GM18511 (cell line): Measurements from ENCODE around the gene RABGAP1L.
A peak's percentile ranks its signal among the peaks of the same experiment; 100 is the strongest.

Experiments
- ATAC-seq: cut with Tn5 transposase; IDR thresholded peaks from one replicate; pipeline ENCODE4 v1.9.1; 2021; ENCODE audit warnings: mild to moderate bottlenecking, moderate library complexity; ENCODE audit not compliant: unreplicated experiment

Gene RABGAP1L

DNA sequence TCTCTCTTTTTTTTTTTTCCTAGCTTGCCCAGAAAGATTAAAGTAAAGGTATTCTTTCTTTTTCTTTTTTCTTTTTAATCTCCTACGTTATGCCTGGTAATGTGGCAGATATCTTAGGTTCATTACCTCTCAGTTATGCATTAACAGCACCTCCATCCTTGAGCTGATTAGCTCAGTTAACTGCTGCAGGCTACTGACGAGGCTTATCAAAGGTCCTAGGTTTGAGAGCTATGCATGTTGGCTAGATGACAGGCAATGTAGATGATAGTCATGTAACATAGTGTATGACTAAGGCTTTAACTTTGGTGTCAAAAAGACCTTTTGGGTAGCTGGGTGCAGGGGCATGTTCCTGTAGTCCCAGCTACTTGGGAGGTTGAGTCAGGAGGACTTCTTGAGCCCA lies 786.7 kb downstream of the RABGAP1L start:
- no peak for ATAC-seq

GRCh38 chr1:174949061-174949460 lies 789.7 kb downstream of the RABGAP1L start:
- ATAC-seq, result no peak

DNA sequence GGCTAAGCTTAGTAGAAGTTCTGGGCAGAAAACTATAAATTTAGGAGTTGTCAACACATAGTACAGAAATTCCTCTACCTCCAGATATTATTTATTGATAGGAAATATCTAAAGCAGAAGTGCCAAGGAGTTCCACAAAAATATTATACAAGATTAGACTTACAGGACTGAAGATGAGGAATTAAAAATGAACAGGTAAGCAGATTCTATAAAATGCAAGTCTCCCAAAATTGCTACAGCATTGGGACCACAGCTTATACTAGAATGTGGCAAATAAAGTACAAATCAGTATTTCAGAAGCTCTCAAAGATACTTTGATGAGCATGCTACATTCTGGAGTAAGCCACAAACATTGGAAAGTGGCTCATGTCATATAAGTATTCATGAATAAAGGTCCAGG lies 790.3 kb downstream of the RABGAP1L start:
- no peak for ATAC-seq

- ATAC-seq, result peak; percentile 64
Observed at GRCh38 chr1:174953285-174954072, 794.2 kb downstream of the RABGAP1L start.

DNA sequence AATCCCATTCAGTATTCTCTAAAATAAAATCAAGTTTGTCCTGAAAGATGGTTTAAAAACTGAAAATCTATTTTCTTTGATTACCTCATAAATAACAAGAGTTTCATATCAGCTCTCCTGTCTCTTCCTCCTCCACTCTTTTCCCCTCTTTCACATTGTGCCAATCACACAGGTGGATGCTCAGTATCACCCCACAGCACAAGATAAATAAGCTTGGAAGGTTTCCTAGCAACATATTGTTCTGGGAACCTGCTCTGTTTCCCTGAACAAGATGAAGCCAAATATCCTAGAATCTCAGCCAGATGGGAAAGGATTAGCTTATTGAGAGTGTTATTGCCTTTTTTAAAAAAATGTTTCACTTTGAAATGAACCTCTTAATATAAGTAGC lies 794.7 kb downstream of the RABGAP1L start:
- peak; percentile 18 for ATAC-seq

GRCh38 chr1:174954671-174955669 lies 795.6 kb downstream of the RABGAP1L start:
- ATAC-seq, result no peak

DNA sequence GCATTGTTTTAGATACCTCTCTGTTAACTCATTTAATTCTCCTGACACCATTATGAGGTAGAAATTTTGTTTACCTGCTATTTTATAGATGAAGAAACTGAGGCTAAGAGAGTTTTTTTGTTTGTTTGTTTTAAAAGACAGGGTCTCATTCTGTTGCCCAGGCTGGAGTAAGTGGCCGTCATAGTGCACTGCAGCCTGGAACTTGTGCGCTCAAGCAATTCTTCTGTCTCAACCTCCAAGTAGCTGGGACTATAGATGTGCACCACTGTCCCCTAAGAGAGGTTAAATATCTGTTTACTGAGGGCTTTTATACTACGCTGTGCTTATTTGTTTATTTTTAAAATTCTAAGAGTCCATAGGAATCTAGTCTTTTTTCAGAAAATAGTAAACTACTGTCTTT lies 796.8 kb downstream of the RABGAP1L start:
- ATAC-seq, result no peak

DNA sequence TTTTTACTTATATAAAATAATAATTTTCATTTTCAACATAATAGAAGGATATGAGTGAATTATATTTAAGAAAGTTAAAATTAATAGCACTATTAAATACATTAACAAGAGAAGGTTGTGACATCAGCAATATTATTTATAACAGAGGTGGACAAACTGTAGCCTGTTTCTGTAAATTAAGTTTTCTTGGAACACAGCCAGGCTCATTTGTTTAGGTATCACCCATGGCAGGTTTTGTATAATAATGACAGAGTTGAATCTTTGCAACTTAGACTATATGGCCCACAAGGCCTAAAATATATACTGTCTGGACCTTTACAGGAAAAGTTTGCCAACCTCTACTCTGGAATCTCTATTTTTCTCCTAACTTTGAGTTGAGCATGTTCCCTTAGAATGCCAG lies 797.7 kb downstream of the RABGAP1L start:
- no peak for ATAC-seq

DNA sequence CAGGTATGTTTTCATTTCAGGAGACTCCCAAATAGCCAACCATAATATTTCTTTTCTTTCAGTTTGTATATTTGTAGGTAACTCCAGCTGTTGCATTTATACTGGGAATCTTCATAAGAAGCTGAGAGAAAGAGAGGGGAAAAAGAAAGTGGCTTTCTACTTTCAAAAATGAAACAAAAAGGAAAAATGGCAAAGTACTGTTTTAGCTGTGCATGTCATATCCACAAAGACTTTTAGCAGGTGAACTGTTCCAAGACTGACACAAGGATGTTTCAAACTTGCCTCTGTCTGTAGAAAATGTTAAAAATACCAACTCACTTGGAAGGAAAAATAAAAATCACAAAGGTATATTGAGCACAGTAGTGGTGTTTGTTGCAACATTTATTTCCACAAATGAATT lies 798.5 kb downstream of the RABGAP1L start:
- no peak for ATAC-seq

DNA sequence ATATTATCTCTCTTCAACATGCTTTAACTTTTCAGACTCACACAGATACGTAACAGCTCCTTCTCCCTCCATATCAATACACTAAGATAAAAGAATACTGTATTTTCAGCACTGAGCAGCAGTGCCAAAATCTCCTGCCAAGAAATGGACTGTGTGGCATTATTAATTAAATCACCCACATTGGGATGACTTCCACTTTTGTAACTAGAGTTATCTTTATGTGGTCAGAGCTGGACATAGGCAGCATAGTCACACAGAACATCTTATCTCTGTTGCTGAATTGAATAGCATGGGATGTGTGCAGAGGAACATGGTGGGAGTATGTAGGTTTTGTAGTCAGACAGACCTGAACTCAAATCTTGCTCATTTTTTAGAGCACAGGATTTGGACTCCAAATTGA lies 799.1 kb downstream of the RABGAP1L start:
- no peak for ATAC-seq

GRCh38 chr1:174960362-174960761 lies 801.0 kb downstream of the RABGAP1L start:
- no peak for ATAC-seq

- no peak for ATAC-seq
Observed at GRCh38 chr1:174963529-174964125, 804.3 kb downstream of the RABGAP1L start.

- ATAC-seq, result no peak
Observed at GRCh38 chr1:174964261-174964971, 805.1 kb downstream of the RABGAP1L start.

GRCh38 chr1:174964972-174965361 lies 805.6 kb downstream of the RABGAP1L start:
- no peak for ATAC-seq

- ATAC-seq, result no peak
Observed at GRCh38 chr1:174965362-174966007, 806.2 kb downstream of the RABGAP1L start.

GRCh38 chr1:174966008-174966572 lies 806.8 kb downstream of the RABGAP1L start:
- no peak for ATAC-seq

DNA sequence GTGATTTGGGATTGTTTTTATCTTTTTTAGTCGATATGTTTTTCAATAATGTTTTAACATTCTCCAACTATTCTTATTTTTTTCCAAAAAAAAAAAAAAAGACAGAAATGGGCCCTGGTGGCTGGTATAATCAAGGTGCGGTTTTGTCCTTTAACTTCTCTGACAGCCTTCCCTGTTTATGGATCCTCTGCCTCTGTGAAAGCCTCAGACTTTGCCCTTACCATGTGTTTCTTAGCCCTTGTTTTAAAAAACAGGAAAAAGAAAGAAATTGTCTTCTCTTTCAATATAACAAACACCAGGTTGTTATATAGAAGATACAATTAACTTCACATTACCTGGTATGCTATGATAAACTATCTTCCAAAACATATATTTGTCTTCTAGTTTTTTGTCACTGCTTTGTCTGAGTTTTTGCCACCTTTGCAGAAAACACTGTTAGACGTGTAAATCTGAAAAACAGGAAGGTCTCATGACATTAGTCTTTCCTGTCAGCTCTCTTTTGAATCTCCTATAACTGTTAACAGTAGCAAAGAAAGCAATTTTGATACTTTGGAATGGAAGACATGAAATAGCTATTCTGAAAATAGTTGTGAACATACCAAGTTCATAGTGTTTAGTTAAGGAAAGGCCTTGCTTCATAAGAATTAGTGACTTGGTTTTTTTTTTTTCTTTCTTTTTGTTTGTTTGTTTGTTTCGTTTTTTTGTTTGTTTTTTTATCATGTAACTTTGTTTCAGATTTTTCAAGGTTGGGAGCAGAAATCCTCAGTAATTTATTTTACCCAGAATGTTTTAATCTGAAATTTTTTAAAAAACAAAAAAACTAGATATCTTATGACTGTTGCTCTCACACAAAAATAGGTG lies 808.8 kb downstream of the RABGAP1L start:
- ATAC-seq, result no peak

DNA sequence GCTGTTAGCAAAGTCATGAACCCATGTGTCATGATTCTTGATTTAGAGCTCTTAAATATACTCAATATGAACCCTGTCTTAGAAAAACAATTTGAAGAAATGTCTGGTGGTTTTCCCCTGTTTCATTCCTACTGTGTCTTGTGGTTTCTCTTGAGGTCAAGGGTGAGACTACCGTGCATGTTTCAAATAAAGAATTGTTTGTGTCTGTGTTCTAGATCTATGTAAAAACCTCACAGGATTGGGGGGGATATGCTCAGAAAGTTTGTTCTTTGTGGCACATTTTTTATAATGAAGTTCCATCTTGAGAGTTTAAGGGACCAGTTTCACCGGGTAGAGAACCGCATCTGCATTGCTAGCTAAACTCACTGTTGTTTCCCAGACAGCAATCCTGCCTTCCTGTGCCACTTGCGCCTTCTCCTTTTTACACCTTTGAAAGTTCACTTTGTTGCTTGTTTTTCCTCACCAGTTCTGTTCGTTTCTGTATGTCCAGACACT lies 809.5 kb downstream of the RABGAP1L start:
- peak; percentile 79 for ATAC-seq

GRCh38 chr1:174969977-174970376 lies 810.7 kb downstream of the RABGAP1L start:
- peak; percentile 57 for ATAC-seq
